Omental fat pad (tissue), 4 donors: ENCODE data around the gene GALNT18. TPM values are rescaled to one million over a fixed set of nuclear protein-coding genes. Genes with fewer than 3 reads are reported as not detected.

Experiments
- ATAC-seq: fragments of 150-250 bp; one replicate; pipeline ENCODE4 v1.9.1; 2016; ENCODE audit warnings: mild to moderate bottlenecking, moderate library complexity; ENCODE audit not compliant: low FRiP score
- DNase-seq: peaks from one replicate; pipeline ENCODE4 v3.0.0-alpha.2; 2019; ENCODE audit warnings: low spot score
- CTCF ChIP-seq, 3 donors: fragments of 450-650 bp; IDR thresholded peaks; one replicate each; pipeline ENCODE4 v1.5.1; 2016 to 2017; ENCODE audit warnings: antibody characterized with exemption in 3 of 3, mild to moderate bottlenecking in 3 of 3, moderate library complexity in 2 of 3
- total RNA-seq, 4 donors: library from RNA; depleted of rRNA; stranded (reverse); fragments of >200 nt; gene quantifications; one replicate each; pipeline ENCODE4 v1.1.0, GENCODE V29; 2016

The GALNT18 gene
- total RNA-seq, 4 donors from 2014 or later: 21.0 to 47.4 (median 35.7) TPM

- no peak for DNase-seq
- ATAC-seq: no peak
- TF ChIP-seq CTCF (IDR thresholded peaks at IDR 0.05): no peak
These were observed 214.6 kb downstream of the GALNT18 start for GRCh38 chr11:11407065-11407762.

DNA sequence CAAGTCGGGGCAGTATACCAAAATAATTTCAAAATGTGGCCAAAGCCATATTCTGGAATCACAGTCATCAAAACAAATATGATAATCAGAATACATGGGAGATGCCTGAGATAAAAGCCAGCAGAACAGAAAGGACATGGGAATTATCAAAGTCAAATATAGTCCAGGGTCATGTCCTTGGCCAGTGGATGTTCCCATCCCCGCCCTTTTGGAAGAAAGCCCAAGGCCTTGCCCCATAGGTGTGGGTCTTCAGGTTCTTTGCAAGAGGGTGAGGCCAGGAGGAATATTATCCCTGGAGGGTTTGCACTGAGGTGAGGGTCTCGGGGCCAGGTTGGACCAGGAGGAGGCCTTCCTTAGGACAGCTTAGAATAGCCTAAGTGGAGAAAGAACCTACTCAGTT, 215.2 kb downstream of the GALNT18 start:
- TF ChIP-seq CTCF (IDR thresholded peaks at IDR 0.05): no peak
- DNase-seq: no peak
- no peak for ATAC-seq

DNA sequence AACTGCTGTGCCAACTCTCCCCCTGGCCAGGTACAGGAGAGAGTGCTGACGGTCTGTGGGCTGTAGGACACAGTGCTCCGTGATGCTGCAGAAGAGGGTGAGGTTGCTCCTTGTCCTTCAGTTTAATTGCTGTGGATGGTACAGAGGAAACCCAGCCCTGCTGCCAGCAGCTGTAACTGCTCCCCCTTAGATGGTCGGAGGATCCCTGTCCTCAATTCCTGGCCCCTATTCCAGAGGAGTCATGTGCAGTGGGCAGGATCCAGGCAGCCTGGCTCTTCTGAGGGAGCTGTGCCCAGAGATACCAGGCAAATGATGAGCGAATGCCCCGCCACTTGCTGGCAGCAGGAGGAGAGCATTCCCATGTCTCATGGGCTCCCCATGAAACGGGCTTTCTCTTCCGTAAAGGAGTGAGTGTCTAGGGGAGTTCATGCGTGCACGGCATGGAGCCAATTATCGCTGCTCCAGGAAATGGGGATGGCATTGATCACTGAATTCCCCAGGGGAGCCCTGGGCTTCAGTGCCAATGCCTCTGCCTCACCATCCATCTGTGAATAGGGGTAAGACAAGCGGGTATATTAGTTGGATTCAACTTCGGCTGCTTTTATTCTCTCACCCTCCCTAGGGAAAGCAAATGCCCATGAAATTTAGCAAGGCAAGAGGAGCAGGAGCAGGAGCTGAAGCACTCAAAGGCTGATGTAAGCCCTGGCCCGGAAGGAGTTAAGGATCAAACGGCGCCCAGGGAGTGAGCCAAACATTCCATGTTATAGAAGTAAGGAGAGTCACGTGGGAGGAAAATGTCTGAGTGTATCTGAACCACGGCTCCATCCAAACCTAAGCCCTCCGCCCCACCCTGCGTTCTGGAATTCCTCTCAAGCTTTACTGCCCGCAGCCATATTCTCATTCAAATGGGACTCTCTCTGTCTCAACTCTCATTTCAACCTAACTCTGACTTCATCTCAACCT, 217.8 kb downstream of the GALNT18 start:
- DNase-seq (no peak), ATAC-seq (peak; percentile 21)
- no peak for TF ChIP-seq CTCF (IDR thresholded peaks at IDR 0.05)

- no peak for ATAC-seq
- DNase-seq: no peak
- no peak for TF ChIP-seq CTCF (IDR thresholded peaks at IDR 0.05)
These were observed 219.8 kb downstream of the GALNT18 start for GRCh38 chr11:11401960-11402535.

DNA sequence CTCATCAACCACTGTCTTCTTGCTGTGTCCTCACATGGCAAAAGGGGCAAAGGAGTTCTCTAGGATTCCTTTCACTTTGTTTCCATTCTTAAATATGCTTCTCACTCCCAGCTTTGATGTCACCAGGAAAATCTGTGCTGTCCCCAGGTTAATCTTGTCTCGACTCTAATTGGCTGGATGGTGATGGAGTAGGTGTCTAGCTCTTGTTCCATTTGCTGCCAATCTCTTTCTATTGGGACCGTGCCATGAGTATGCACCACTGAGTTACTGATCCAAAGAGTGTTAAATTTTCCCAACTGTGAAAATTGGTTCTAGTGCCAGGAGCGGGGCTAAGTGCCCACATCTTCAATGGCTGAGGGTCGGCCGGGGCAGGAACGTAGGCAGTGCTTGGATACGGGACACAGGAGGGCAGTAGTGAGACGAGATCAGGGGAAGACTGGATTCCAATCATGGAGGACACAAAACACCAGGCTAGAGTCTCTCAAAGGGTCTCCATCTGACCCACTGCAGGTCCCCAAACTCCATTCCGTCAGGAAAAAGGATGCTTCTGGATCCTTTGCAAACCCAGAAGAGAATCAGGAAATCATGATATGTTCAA, 221.1 kb downstream of the GALNT18 start:
- no peak for TF ChIP-seq CTCF (IDR thresholded peaks at IDR 0.05)
- DNase-seq (no peak), ATAC-seq (no peak)

- no peak for TF ChIP-seq CTCF (IDR thresholded peaks at IDR 0.05)
- DNase-seq: no peak
- no peak for ATAC-seq
These were observed 221.7 kb downstream of the GALNT18 start for GRCh38 chr11:11400121-11400520.
